GM18909 (cell line): ENCODE data around the gene ANKS1B.
"Not testable (repeated sequence)": the region's sequence is repeated elsewhere in the genome, so short reads cannot be mapped to it uniquely, and the experiment has no call there.

Source experiments
- ATAC-seq: cut with Tn5 transposase; IDR thresholded peaks from one replicate; pipeline ENCODE4 v1.9.1; 2021; ENCODE audit warnings: mild to moderate bottlenecking; ENCODE audit not compliant: unreplicated experiment, poor library complexity

ANKS1B gene

GRCh38 chr12:99984271-99985128 is at the start of gene ANKS1B:
TSS of gene ANKS1B (minus strand) at chr12:99984936. CDS start at chr12:99984237, 699 bp downstream.
- ATAC-seq, result peak; percentile 60

- no peak for ATAC-seq
These were observed 47.1 kb upstream of the ANKS1B start for GRCh38 chr12:100031836-100032235.

GRCh38 chr12:100027671-100028070 is 42.9 kb upstream of the ANKS1B start:
- ATAC-seq, result no peak

GRCh38 chr12:100026241-100026640 is 41.5 kb upstream of the ANKS1B start:
- no peak for ATAC-seq

GRCh38 chr12:100024974-100025555 is 40.3 kb upstream of the ANKS1B start:
- ATAC-seq, result no peak

GRCh38 chr12:100020370-100020769 is 35.6 kb upstream of the ANKS1B start:
- no peak for ATAC-seq

- no peak for ATAC-seq
These were observed 32.3 kb upstream of the ANKS1B start for GRCh38 chr12:100017056-100017455.

- not testable (repeated sequence) for ATAC-seq
These were observed 31.6 kb upstream of the ANKS1B start for GRCh38 chr12:100016304-100016703.

- not testable (repeated sequence) for ATAC-seq
These were observed 21.1 kb upstream of the ANKS1B start for GRCh38 chr12:100005846-100006245.

GRCh38 chr12:99997806-99998205 is 13.1 kb upstream of the ANKS1B start:
- no peak for ATAC-seq

GRCh38 chr12:99996095-99996494 is 11.4 kb upstream of the ANKS1B start:
- no peak for ATAC-seq

- ATAC-seq, result no peak
These were observed 895 bp upstream of the ANKS1B start for GRCh38 chr12:99985631-99986030.

GRCh38 chr12:99985129-99985570 is 414 bp upstream of the ANKS1B start:
- ATAC-seq, result peak; percentile 46

- no peak for ATAC-seq
These were observed 1.1 kb downstream of the ANKS1B start for GRCh38 chr12:99983456-99984258.

GRCh38 chr12:99981639-99982190 is 3.0 kb downstream of the ANKS1B start:
- ATAC-seq, result no peak

- ATAC-seq, result no peak
These were observed 5.3 kb downstream of the ANKS1B start for GRCh38 chr12:99979471-99979870.

- no peak for ATAC-seq
These were observed 6.6 kb downstream of the ANKS1B start for GRCh38 chr12:99978152-99978551.

- no peak for ATAC-seq
These were observed 7.2 kb downstream of the ANKS1B start for GRCh38 chr12:99977550-99977949.

- no peak for ATAC-seq
These were observed 8.0 kb downstream of the ANKS1B start for GRCh38 chr12:99976762-99977161.

GRCh38 chr12:99975321-99975720 is 9.4 kb downstream of the ANKS1B start:
- ATAC-seq, result no peak

- no peak for ATAC-seq
These were observed 10.6 kb downstream of the ANKS1B start for GRCh38 chr12:99974146-99974545.
